WTC11 (cell line): ENCODE results near the gene CYP19A1. TPM values are rescaled to one million over a fixed set of nuclear protein-coding genes. Genes with fewer than 3 reads are reported as not detected.

Source experiments
- ATAC-seq: fragments of 200-7000 bp; cut with Tn5 transposase; 2 replicates; pipeline ENCODE4 v1.10.0; 2021; ENCODE audit warnings: mild to moderate bottlenecking, moderate library complexity
- CTCF ChIA-PET: fragments of 300-600 bp; sonication (Branson Sonifier 250); formaldehyde crosslinking; loops from one replicate; lab custom pipeline; 2021; ENCODE audit warnings: antibody characterized with exemption; lab: Charles Lee
- POLR2A ChIA-PET: fragments of 350-600 bp; sonication (Branson Sonifier 250); formaldehyde crosslinking; loops from one replicate; lab custom pipeline; 2021; ENCODE audit warnings: antibody characterized with exemption; lab: Charles Lee
- DNase-seq: peaks from one replicate; pipeline ENCODE4 v3.0.0; 2021; ENCODE audit warnings: low spot score
- H3K27ac Mint-ChIP-seq: 2 replicates; pipeline ENCODE4 v1.8.0; 2021; ENCODE audit warnings: mixed read lengths
- H3K27me3 Mint-ChIP-seq: 2 replicates; pipeline ENCODE4 v1.8.0; 2021; ENCODE audit warnings: low read depth, mild to moderate bottlenecking, moderate library complexity, mixed read lengths
- H3K36me3 Mint-ChIP-seq: 2 replicates; pipeline ENCODE4 v1.8.0; 2021; ENCODE audit warnings: mixed read lengths
- H3K4me1 Mint-ChIP-seq: 2 replicates; pipeline ENCODE4 v1.8.0; 2022; ENCODE audit warnings: mixed read lengths
- H3K4me3 Mint-ChIP-seq: 2 replicates; pipeline ENCODE4 v1.8.0; 2021; ENCODE audit warnings: mild to moderate bottlenecking, moderate library complexity, mixed read lengths
- H3K9me3 Mint-ChIP-seq: 2 replicates; pipeline ENCODE4 v1.8.0; 2021; ENCODE audit warnings: mixed read lengths
- CREM ChIP-seq: sonication (generic); formaldehyde crosslinking; IDR thresholded peaks from 2 replicates; pipeline ENCODE4 v1.8.1; 2022; ENCODE audit warnings: mild to moderate bottlenecking, missing genetic modification reagents, moderate library complexity
- ELF4 ChIP-seq: sonication (generic); formaldehyde crosslinking; IDR thresholded peaks from 2 replicates; pipeline ENCODE4 v1.8.1; 2022; ENCODE audit warnings: low read depth, mild to moderate bottlenecking, moderate library complexity, missing genetic modification reagents
- ESRRA ChIP-seq: sonication (generic); formaldehyde crosslinking; IDR thresholded peaks from 2 replicates; pipeline ENCODE4 v1.8.1; 2022; ENCODE audit warnings: mild to moderate bottlenecking, missing genetic modification reagents, borderline replicate concordance
- ETV6 ChIP-seq: sonication (generic); formaldehyde crosslinking; IDR thresholded peaks from 2 replicates; pipeline ENCODE4 v1.8.1; 2022; ENCODE audit warnings: mild to moderate bottlenecking, missing genetic modification reagents
- IRF2 ChIP-seq: sonication (generic); formaldehyde crosslinking; IDR thresholded peaks from 2 replicates; pipeline ENCODE4 v1.8.0; 2022; ENCODE audit warnings: low read depth, missing genetic modification reagents, borderline replicate concordance
- MYBL2 ChIP-seq: sonication (generic); formaldehyde crosslinking; IDR thresholded peaks from 2 replicates; pipeline ENCODE4 v1.8.1; 2023; ENCODE audit warnings: mild to moderate bottlenecking, moderate library complexity, missing genetic modification reagents
- NFE2L1 ChIP-seq: sonication (generic); formaldehyde crosslinking; IDR thresholded peaks from 2 replicates; pipeline ENCODE4 v1.8.1; 2023; ENCODE audit warnings: missing genetic modification reagents
- STAT6 ChIP-seq: sonication (generic); formaldehyde crosslinking; conservative IDR thresholded peaks from 2 replicates; pipeline ENCODE4 v1.8.1; 2023; ENCODE audit warnings: mild to moderate bottlenecking, low read depth, missing genetic modification reagents, moderate library complexity
- TCF7 ChIP-seq: sonication (generic); formaldehyde crosslinking; IDR thresholded peaks from 2 replicates; pipeline ENCODE4 v1.8.0; 2022; ENCODE audit warnings: mild to moderate bottlenecking, low read depth, missing genetic modification reagents, moderate library complexity
- USF2 ChIP-seq: sonication (generic); formaldehyde crosslinking; IDR thresholded peaks from 2 replicates; pipeline ENCODE4 v1.8.1; 2023; ENCODE audit warnings: mild to moderate bottlenecking, missing genetic modification reagents, moderate library complexity
- ZNF219 ChIP-seq: sonication (generic); formaldehyde crosslinking; IDR thresholded peaks from 2 replicates; pipeline ENCODE4 v1.8.0; 2023; ENCODE audit warnings: missing genetic modification reagents, mild to moderate bottlenecking, borderline replicate concordance
- ZNF263 ChIP-seq: sonication (generic); formaldehyde crosslinking; IDR thresholded peaks from 2 replicates; pipeline ENCODE4 v1.8.1; 2022; ENCODE audit warnings: low read depth, mild to moderate bottlenecking, moderate library complexity, missing genetic modification reagents
- ZNF416 ChIP-seq: fragments of 250-450 bp; sonication (Bioruptor Pico); IDR thresholded peaks from 2 replicates; pipeline ENCODE4 v1.9.0; 2021; ENCODE audit warnings: mild to moderate bottlenecking, inconsistent platforms
- total RNA-seq: library from RNA; stranded (reverse); gene quantifications from 3 replicates; pipeline ENCODE4 v1.2.3, GENCODE V29; 2021
- TF ChIP-seq, protein P1 (sequence below): sonication (generic); formaldehyde crosslinking; IDR thresholded peaks from 2 replicates; pipeline ENCODE4 v1.8.1; 2023; ENCODE audit warnings: mild to moderate bottlenecking, missing genetic modification reagents
- TF ChIP-seq, protein P2 (sequence below): sonication (generic); formaldehyde crosslinking; IDR thresholded peaks from 2 replicates; pipeline ENCODE4 v1.8.0; 2023; ENCODE audit warnings: missing genetic modification reagents, mild to moderate bottlenecking, borderline replicate concordance
- TF ChIP-seq, protein P3 (sequence below): sonication (generic); formaldehyde crosslinking; IDR thresholded peaks from 2 replicates; pipeline ENCODE4 v1.8.1; 2023; ENCODE audit warnings: mild to moderate bottlenecking, missing genetic modification reagents, moderate library complexity

Gene CYP19A1
- total RNA-seq, 1 experiment from 2014 or later = not detected

GRCh38 chr15:51191072-51191670 lies 147.2 kb downstream of the CYP19A1 start:
- H3K27ac Mint-ChIP-seq = no peak overlapping the region; the same call in 1 of the 2 replicates
- H3K4me3 Mint-ChIP-seq = no peak overlapping the region
- TF ChIP-seq NFE2L1 (no peak), MYBL2 (CRISPR knock-in tag) (no peak), ZNF416 (no peak), CREM (CRISPR knock-in tag) (no peak), ELF4 (no peak)
- no peak for DNase-seq
- no peaks in the 10 kb centered on the region; the same call in 1 of the 2 replicates for H3K27me3 Mint-ChIP-seq
- peaks cover 20% of the 10 kb centered on the region for H3K4me1 Mint-ChIP-seq
- CTCF ChIA-PET = interaction anchor here (1.3 to 3.0 kb wide), 6 partner anchors 8 to 346 kb away, joined by 3 to 103 read pairs (median 12); no protein-coding TSS in a partner anchor
- no peaks in the 10 kb centered on the region for H3K9me3 Mint-ChIP-seq
- POLR2A ChIA-PET = no interaction called here
- H3K36me3 Mint-ChIP-seq = no peaks in the 10 kb centered on the region
- no peak for ATAC-seq

DNA sequence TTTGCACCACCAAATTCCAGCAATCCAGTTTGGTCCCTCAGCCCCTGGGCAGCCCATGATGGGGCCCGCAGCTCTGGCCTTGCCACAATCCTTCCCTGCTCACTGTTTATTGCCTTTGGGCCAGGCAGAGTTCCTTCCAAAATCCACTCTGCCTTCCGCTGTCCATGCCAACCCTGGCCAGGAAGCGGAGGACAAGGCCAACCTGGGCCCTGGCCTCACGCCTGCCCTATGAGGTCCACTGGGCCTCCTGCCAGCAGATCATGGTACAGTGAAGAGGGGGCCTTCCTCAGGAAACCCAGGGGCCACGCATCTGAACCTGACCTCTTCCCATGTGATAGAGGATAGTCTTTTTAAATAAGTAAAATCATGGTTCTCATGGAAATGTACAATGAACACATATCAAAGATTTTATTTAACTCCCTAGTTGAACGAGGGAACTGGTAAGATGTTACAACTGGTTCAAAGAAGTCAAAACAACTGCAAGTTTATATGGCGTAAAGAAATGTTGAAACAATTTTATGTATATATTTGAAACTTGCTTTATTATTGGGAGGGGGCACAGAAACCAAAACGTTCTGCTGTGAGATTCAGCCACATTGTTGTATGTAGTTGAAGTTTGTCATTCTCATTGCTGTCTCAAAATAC lies 147.8 kb downstream of the CYP19A1 start:
- no peak for ATAC-seq
- ChIA-PET POLR2A (no interaction called here), CTCF (interaction anchor here (0.9 to 2.6 kb wide), 2 partner anchors 9 to 27 kb away, joined by 3 to 16 read pairs; no protein-coding TSS in a partner anchor)
- H3K4me1 Mint-ChIP-seq = peaks cover 20% of the 10 kb centered on the region
- no peak for DNase-seq
- H3K9me3 Mint-ChIP-seq = no peaks in the 10 kb centered on the region
- H3K4me3 Mint-ChIP-seq = no peak overlapping the region
- TF ChIP-seq ESRRA (no peak), ZNF219 (CRISPR knock-in tag) (no peak), TCF7 (CRISPR knock-in tag) (no peak), IRF2 (CRISPR knock-in tag) (no peak), ETV6 (no peak), STAT6 (CRISPR knock-in tag) (no peak), USF2 (CRISPR knock-in tag) (no peak), ZNF263 (no peak)
- TF ChIP-seq, protein P1, sequence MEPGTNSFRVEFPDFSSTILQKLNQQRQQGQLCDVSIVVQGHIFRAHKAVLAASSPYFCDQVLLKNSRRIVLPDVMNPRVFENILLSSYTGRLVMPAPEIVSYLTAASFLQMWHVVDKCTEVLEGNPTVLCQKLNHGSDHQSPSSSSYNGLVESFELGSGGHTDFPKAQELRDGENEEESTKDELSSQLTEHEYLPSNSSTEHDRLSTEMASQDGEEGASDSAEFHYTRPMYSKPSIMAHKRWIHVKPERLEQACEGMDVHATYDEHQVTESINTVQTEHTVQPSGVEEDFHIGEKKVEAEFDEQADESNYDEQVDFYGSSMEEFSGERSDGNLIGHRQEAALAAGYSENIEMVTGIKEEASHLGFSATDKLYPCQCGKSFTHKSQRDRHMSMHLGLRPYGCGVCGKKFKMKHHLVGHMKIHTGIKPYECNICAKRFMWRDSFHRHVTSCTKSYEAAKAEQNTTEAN (CRISPR knock-in tag) = no peak
- TF ChIP-seq, protein P2, sequence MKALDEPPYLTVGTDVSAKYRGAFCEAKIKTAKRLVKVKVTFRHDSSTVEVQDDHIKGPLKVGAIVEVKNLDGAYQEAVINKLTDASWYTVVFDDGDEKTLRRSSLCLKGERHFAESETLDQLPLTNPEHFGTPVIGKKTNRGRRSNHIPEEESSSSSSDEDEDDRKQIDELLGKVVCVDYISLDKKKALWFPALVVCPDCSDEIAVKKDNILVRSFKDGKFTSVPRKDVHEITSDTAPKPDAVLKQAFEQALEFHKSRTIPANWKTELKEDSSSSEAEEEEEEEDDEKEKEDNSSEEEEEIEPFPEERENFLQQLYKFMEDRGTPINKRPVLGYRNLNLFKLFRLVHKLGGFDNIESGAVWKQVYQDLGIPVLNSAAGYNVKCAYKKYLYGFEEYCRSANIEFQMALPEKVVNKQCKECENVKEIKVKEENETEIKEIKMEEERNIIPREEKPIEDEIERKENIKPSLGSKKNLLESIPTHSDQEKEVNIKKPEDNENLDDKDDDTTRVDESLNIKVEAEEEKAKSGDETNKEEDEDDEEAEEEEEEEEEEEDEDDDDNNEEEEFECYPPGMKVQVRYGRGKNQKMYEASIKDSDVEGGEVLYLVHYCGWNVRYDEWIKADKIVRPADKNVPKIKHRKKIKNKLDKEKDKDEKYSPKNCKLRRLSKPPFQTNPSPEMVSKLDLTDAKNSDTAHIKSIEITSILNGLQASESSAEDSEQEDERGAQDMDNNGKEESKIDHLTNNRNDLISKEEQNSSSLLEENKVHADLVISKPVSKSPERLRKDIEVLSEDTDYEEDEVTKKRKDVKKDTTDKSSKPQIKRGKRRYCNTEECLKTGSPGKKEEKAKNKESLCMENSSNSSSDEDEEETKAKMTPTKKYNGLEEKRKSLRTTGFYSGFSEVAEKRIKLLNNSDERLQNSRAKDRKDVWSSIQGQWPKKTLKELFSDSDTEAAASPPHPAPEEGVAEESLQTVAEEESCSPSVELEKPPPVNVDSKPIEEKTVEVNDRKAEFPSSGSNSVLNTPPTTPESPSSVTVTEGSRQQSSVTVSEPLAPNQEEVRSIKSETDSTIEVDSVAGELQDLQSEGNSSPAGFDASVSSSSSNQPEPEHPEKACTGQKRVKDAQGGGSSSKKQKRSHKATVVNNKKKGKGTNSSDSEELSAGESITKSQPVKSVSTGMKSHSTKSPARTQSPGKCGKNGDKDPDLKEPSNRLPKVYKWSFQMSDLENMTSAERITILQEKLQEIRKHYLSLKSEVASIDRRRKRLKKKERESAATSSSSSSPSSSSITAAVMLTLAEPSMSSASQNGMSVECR (CRISPR knock-in tag) = no peak
- TF ChIP-seq, protein P3, sequence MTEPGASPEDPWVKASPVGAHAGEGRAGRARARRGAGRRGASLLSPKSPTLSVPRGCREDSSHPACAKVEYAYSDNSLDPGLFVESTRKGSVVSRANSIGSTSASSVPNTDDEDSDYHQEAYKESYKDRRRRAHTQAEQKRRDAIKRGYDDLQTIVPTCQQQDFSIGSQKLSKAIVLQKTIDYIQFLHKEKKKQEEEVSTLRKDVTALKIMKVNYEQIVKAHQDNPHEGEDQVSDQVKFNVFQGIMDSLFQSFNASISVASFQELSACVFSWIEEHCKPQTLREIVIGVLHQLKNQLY (CRISPR knock-in tag) = no peak
- TF ChIP-seq, all 79 proteins: peak for 0
- Mint-ChIP-seq H3K27me3 (no peaks in the 10 kb centered on the region; the same call in 1 of the 2 replicates), H3K27ac (no peak overlapping the region; the same call in 1 of the 2 replicates), H3K36me3 (no peaks in the 10 kb centered on the region)
